IPS-18a (cell line): ENCODE data around the gene MYO18A.

Experiments used
- H3K27ac ChIP-seq: one replicate; pipeline ENCODE4 v1.5.1; 2013; ENCODE audit warnings: low read length
- H3K27me3 ChIP-seq: one replicate; pipeline ENCODE4 v1.6.1; 2013; ENCODE audit warnings: mild to moderate bottlenecking, low read length; ENCODE audit not compliant: control insufficient read depth, insufficient read depth
- H3K36me3 ChIP-seq: one replicate; pipeline ENCODE4 v1.6.1; 2013; ENCODE audit warnings: low read depth, low read length; ENCODE audit not compliant: control insufficient read depth
- H3K4me1 ChIP-seq: one replicate; pipeline ENCODE4 v1.6.1; 2013; ENCODE audit warnings: low read depth, low read length; ENCODE audit not compliant: control insufficient read depth
- H3K4me3 ChIP-seq: one replicate; pipeline ENCODE4 v1.5.1; 2013; ENCODE audit warnings: low read length
- H3K9ac ChIP-seq: one replicate; pipeline ENCODE4 v1.6.1; 2013; ENCODE audit warnings: mild to moderate bottlenecking, low read length, moderate library complexity
- H3K9me3 ChIP-seq: one replicate; pipeline ENCODE4 v1.6.1; 2013; ENCODE audit warnings: low read depth, low read length; ENCODE audit not compliant: control insufficient read depth

MYO18A gene

DNA sequence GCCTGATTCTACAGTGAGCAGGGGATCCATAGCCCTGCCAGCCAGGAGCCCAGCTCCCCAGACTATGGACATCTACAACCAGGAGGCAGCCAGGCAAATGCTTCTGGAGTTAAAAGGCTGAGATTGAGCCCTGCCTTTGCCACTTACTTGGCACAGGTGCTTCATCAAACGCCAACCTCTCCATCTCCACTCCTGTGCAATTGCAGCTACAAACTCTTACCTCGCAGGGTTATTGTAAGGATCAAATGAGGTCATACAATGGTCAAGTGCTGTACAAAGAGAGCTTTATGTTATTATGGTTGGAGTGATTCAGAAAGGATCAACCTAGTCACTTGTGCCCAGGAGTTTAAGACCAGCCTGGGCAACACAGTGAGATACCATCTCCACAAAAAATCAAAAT is 9.8 kb upstream of the MYO18A start:
- Histone ChIP-seq H3K27ac (no peak overlapping the region), H3K4me3 (no peak overlapping the region), H3K27me3 (no peaks in the 10 kb centered on the region), H3K4me1 (no peaks in the 10 kb centered on the region), H3K36me3 (no peaks in the 10 kb centered on the region), H3K9me3 (no peaks in the 10 kb centered on the region), H3K9ac (no peak overlapping the region)

DNA sequence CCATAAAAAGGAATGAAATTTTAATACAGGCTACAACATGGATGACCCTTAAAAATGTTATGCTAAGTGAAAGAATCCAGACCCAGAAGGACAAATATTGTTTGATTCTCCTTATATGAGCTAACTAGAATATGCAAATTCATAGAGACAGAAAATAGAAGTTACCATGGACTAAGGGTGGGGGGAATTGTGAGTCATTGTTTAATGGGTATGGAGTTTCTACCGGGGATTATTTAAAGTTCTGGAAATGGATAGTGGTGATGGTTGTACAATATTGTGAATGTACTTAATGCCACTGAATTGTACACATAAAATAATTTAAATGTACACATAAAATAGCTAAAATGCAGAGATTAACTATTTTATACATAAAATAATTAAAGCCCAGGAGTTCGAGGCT is 9.2 kb upstream of the MYO18A start:
- Histone ChIP-seq H3K4me1 (no peaks in the 10 kb centered on the region), H3K4me3 (no peak overlapping the region), H3K9me3 (no peaks in the 10 kb centered on the region), H3K9ac (no peak overlapping the region), H3K27ac (no peak overlapping the region), H3K27me3 (no peaks in the 10 kb centered on the region), H3K36me3 (no peaks in the 10 kb centered on the region)

DNA sequence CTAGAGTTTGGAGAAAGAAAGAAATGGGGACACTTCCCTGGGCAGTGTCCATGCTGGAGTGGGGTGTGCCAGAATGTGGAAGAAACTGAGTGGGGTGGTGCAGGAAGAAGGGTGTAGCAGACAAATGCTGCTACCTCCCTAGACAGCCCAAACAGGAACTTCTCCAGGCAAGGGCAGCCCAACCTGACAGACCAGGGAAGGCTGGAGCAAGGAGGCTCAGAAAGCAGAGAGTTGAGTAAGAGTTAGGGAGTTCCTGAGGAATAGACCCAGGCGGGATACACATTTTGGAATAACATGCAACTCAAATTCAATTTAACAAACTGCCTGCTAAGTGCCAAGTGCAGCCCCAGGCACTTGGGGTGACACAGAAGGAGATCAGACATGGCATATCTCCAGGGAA is 1.0 kb upstream of the MYO18A start:
- H3K36me3 ChIP-seq, result no peaks in the 10 kb centered on the region
- H3K9me3 ChIP-seq, result no peaks in the 10 kb centered on the region
- H3K9ac ChIP-seq, result no peak overlapping the region
- no peak overlapping the region for H3K4me3 ChIP-seq
- no peak overlapping the region for H3K27ac ChIP-seq
- peaks cover 21% of the 10 kb centered on the region for H3K4me1 ChIP-seq
- peaks cover 15% of the 10 kb centered on the region for H3K27me3 ChIP-seq

DNA sequence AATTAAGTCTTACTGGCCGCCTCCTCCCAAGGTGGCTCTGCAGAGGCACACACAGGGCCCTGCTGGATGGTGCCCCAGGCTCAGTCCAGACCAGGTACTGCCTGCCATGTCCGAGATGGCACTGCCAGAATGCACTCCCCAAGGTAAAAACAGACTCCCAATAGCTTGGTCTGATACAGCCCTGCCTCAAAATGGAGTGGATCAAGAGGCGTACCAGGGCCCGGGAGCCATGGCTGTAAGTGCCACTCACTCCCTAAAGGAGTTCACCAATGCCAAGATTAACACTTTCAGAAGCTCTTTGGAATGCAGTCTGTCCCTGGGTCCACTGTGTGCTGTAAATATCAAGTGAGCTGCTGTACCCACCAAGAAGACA is 576 bp upstream of the MYO18A start:
- Histone ChIP-seq H3K27me3 (peaks cover 15% of the 10 kb centered on the region), H3K4me3 (peak overlapping the region; percentile 27), H3K27ac (no peak overlapping the region), H3K9ac (no peak overlapping the region), H3K36me3 (no peaks in the 10 kb centered on the region), H3K9me3 (no peaks in the 10 kb centered on the region), H3K4me1 (peaks cover 25% of the 10 kb centered on the region)

DNA sequence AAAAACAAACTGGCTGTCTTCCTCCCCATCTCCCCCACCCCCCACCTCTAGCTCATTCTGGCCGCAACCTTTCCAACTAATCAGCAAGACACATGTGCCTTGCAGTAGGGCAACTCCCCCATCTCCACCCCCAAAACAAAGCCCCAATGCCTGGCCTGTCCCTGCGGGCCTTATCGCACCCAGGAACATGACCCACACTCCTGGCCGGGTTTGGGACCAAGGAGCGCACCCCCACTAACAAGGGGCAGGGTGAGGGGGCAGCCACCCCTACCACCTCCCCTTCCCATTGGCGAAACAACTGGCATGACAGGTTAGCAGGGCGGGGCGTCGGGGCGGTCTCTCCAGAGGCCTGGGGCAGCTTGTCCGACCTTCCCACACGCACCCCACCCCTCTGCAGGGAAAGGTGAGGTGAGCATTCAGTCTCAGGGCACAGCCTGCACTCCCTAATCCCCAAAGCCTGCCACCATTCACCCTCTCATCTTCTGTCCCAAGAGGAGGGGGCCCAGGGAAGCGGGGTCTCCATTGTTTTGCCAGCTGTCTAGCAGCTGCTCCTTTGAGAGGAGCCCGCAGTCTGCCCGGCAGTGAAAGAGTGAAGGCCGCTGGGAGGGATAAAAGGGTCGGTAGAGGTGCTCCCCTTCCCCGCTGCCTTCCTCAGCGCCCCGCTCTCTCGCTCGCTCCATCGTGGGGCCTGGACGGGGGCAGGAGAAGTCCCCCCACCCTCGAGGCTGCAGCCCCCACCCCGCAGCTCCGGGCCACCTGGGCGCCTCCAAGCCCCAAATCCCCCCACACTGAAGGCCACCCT is 765 bp downstream of the MYO18A start:
- Histone ChIP-seq H3K4me1 (peaks cover 25% of the 10 kb centered on the region), H3K27me3 (peaks cover 15% of the 10 kb centered on the region), H3K4me3 (peak overlapping the region; percentile 69), H3K9ac (peak overlapping the region; percentile 19), H3K36me3 (no peaks in the 10 kb centered on the region), H3K27ac (no peak overlapping the region), H3K9me3 (no peaks in the 10 kb centered on the region)

DNA sequence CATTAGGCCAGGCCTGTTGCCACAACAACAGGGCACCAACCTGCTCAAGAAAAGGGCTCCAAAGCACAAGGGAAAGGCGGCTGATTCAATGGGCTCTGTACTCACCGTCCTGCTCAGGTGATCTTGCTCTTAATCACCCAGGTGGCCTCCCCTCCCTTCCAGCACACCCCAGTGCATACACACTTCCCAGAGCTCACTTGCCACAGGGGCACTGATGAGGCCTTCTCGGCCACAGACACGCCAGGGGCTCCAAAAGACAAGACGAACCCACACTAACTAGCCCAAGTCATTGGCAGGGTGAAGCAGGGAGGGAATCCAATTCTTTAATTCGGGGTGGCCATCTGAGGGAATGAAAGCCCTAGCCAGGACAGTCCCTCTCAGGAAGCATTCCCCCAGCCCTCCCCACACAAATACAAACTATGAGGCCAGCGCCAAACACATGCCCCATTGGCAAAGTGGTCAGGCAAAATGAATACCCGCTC is 1.4 kb downstream of the MYO18A start:
- H3K36me3 ChIP-seq, result no peaks in the 10 kb centered on the region
- H3K9me3 ChIP-seq, result no peaks in the 10 kb centered on the region
- H3K9ac ChIP-seq, result no peak overlapping the region
- H3K4me3 ChIP-seq, result peak overlapping the region; percentile 69
- H3K27ac ChIP-seq, result no peak overlapping the region
- peaks cover 15% of the 10 kb centered on the region for H3K27me3 ChIP-seq
- H3K4me1 ChIP-seq, result peaks cover 25% of the 10 kb centered on the region

DNA sequence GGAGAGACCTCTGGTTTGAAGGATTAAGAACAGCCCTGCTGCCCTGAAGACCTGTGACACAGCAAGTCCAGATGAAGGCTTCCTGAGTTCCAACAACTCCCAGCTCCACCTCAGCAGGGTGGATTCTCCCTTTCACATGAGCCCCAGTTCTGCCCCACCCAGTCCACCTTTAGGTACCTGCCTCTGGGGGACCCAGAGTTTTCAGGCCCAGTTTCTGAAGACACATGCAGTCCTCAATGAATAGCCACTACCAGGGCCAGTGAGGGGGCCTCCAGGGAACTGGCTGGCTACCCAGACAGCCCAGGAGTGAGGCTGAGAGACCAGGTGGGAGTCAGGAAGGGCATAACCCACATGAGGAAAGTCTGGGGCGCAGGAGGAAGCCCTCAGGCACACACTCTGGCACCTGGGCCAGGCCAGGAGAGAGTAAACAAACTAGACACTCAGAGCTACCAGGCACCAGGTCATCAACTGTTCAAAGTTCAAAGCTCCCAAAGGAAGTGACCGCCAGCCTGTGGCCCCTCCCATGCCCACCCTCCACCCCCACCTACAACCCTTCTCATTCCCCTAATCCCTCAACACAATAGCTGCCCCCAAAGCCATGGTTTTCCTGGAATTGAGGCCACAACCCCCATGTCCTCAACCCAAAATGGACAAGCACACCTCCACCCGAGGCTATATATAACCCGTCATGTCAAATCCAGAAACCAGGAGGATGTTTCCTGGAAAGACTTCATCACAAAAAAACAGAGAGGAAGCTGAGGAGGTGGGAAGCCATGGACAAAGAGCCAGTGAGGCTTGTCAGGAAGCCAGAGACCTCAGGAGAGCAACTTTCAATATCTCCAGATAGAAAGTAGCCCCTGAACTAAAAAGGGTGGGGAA is 2.1 kb downstream of the MYO18A start:
- Histone ChIP-seq H3K27me3 (peaks cover 15% of the 10 kb centered on the region), H3K36me3 (no peaks in the 10 kb centered on the region), H3K4me3 (peak overlapping the region; percentile 69), H3K9me3 (no peaks in the 10 kb centered on the region), H3K4me1 (peaks cover 25% of the 10 kb centered on the region), H3K9ac (no peak overlapping the region), H3K27ac (no peak overlapping the region)

DNA sequence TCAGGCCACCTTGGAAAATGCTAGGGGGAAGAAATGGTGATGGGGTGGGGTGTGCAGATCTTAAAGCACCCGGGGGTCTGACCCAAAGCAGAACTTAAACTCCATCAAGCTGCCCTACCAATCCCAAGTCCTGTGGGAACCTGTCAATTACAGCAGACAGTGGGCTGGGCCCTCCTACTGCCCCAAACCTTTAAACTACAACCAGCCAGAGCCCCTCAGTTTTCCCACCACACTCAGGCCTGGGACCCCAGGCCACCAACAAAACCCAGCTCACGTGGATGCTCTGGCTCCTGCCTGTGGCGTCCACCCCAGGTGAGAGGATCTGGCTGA is 2.7 kb downstream of the MYO18A start:
- H3K4me3 ChIP-seq, result peak overlapping the region; percentile 18

DNA sequence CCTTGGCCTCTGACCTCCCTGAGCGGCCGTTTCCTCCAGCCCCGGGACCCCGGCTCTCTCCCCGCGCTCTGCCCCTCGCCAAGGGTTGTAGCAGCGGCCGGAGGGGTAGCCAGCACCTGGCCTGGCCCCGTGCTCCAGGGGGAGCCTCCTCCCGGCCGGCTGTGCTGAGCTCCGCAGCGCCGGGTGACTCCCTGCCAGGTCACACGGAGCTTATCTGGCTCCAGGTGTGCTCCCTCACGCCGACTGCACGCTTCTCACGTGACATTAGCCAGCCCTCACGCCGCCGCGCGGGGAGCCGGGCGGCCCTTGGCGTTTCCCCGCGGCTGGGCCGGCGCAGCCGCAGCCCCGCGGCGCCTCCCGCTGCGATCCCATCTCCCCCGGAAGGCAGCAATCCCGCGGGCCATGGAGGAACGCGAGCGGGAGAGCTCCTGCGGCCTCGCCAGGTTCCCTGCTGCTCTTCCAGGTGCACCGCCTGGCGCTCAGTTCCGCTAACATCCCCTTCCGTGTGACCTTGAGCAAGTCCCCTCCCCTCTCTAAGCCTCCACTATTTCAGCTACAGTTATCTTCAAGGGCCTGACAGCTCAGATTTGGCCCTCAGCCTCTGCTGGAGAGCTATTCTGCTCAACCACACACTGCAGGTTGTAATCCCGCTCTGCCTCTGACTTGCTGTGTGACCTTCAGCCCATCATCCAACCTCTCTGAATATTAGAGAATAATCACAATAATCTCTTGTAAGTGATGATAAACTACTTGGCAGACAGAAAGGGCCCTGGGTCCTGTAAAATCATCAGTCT is 3.4 kb downstream of the MYO18A start:
- H3K4me3 ChIP-seq, result peak overlapping the region; percentile 42
- H3K9me3 ChIP-seq, result no peaks in the 10 kb centered on the region
- peaks cover 11% of the 10 kb centered on the region for H3K27me3 ChIP-seq
- H3K9ac ChIP-seq, result peak overlapping the region; percentile 30
- peaks cover 25% of the 10 kb centered on the region for H3K4me1 ChIP-seq
- H3K36me3 ChIP-seq, result no peaks in the 10 kb centered on the region
- H3K27ac ChIP-seq, result no peak overlapping the region

More for the DNA sequence above, 2.7 kb downstream of the MYO18A start:
- Histone ChIP-seq H3K27me3 (peaks cover 15% of the 10 kb centered on the region), H3K36me3 (no peaks in the 10 kb centered on the region), H3K27ac (no peak overlapping the region), H3K9me3 (no peaks in the 10 kb centered on the region), H3K9ac (no peak overlapping the region), H3K4me1 (peaks cover 25% of the 10 kb centered on the region)

DNA sequence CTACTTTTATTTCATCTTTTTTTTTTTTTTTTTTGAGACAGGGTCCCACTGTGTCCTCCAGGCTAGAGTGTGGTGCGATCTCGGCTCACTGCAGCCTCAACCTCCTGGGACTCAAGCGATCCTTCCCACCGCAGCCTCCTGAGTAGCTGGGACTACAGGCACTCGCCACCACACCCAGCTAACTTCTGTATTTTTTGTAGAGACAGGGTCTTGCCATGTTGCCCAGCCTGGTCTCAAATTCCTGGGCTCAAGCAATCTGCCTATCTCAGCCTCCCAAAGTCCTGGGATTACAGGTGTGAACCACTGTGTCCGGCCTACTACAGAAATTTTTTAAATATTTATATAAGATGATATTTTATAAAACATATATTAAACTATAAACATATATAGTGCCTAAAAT is 4.8 kb downstream of the MYO18A start:
- H3K36me3 ChIP-seq, result no peaks in the 10 kb centered on the region
- H3K4me1 ChIP-seq, result peaks cover 25% of the 10 kb centered on the region
- H3K27ac ChIP-seq, result no peak overlapping the region
- H3K9me3 ChIP-seq, result no peaks in the 10 kb centered on the region
- H3K9ac ChIP-seq, result no peak overlapping the region
- H3K27me3 ChIP-seq, result no peaks in the 10 kb centered on the region
- H3K4me3 ChIP-seq, result no peak overlapping the region

DNA sequence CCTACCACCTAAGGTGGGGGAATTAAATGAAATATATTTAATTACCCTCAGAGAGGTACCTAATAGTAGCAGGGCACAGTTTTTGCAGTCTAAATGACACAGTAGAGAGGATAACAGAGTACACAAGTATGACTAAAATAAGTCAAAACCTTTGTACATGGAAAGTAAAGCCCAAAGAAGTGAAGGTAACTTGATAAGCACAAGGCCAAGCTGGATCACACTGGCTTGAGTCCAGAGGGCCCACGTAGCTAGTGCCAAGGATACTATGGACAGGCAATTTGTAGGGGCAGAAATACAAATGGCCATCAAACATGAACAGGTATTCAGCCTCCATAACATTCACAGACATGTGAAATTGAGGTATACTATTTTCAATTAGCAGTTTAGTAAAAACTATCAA is 7.6 kb downstream of the MYO18A start:
- no peak overlapping the region for H3K4me3 ChIP-seq
- peaks cover 11% of the 10 kb centered on the region for H3K4me1 ChIP-seq
- H3K27ac ChIP-seq, result no peak overlapping the region
- no peaks in the 10 kb centered on the region for H3K27me3 ChIP-seq
- no peaks in the 10 kb centered on the region for H3K9me3 ChIP-seq
- no peaks in the 10 kb centered on the region for H3K36me3 ChIP-seq
- H3K9ac ChIP-seq, result no peak overlapping the region
